NT2/D1 (cell line): Measurements from ENCODE around the gene NUBP2.

Experiments
- DNase-seq: peaks from one replicate; pipeline ENCODE4 v3.0.0-alpha.2; 2011; ENCODE audit warnings: low read depth, low spot score
- H3K27me3 ChIP-seq: 2 replicates; pipeline ENCODE4 v1.6.0; 2011; ENCODE audit warnings: mild to moderate bottlenecking; ENCODE audit not compliant: insufficient read length, insufficient read depth
- H3K36me3 ChIP-seq: 2 replicates; pipeline ENCODE4 v1.6.1; 2011; ENCODE audit warnings: mild to moderate bottlenecking, low read length, mixed read lengths; ENCODE audit not compliant: insufficient read depth, insufficient read length
- H3K4me1 ChIP-seq: 2 replicates; pipeline ENCODE4 v1.5.1; 2011; ENCODE audit not compliant: insufficient read depth, insufficient read length
- H3K4me3 ChIP-seq: 2 replicates; pipeline ENCODE4 v1.5.1; 2011; ENCODE audit warnings: low read depth; ENCODE audit not compliant: insufficient read length
- H3K9ac ChIP-seq: 2 replicates; pipeline ENCODE4 v1.6.0; 2011; ENCODE audit warnings: low read depth; ENCODE audit not compliant: insufficient read length
- H3K9me3 ChIP-seq: 2 replicates; pipeline ENCODE4 v1.5.1; 2011; ENCODE audit warnings: mild to moderate bottlenecking, low read length; ENCODE audit not compliant: insufficient read depth
- SUZ12 ChIP-seq: IDR thresholded peaks from 2 replicates; pipeline ENCODE4 v1.6.1; 2011; ENCODE audit not compliant: insufficient read length, insufficient read depth; ENCODE audit errors: extremely low read depth
- YY1 ChIP-seq: IDR thresholded peaks from 2 replicates; pipeline ENCODE4 v1.6.1; 2011; ENCODE audit not compliant: insufficient read length, insufficient read depth
- ZNF274 ChIP-seq: IDR thresholded peaks from 2 replicates; pipeline ENCODE4 v1.6.1; 2011; ENCODE audit warnings: mild to moderate bottlenecking, low read depth, low read length

NUBP2 gene

DNA sequence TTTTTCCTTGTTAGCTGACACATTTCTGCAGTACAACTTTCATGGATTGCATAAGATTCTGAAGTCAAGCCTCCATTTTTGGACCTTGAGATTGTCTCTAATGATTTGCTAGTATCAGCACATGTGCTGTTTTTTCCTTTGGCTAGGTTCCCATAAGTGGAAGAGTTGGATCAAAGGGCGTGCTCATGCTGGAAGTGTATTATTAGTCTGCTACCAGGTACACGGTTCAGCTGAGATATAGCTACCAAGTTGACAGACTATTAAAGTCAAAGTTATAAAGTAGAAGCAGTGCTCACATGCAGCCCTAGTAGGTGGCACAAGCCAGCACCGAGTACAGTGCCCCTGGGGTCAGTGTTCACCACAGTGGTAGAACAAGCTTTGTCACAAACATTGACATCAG, 47.5 kb downstream of the NUBP2 start:
- Histone ChIP-seq H3K36me3 (peaks cover 17% of the 10 kb centered on the region), H3K4me1 (peaks cover 2% of the 10 kb centered on the region), H3K9ac (no peak overlapping the region), H3K9me3 (no peaks in the 10 kb centered on the region), H3K4me3 (no peak overlapping the region), H3K27me3 (peaks cover 6% of the 10 kb centered on the region)
- DNase-seq = no peak
- TF ChIP-seq SUZ12 (no peak), YY1 (no peak), ZNF274 (no peak)

DNA sequence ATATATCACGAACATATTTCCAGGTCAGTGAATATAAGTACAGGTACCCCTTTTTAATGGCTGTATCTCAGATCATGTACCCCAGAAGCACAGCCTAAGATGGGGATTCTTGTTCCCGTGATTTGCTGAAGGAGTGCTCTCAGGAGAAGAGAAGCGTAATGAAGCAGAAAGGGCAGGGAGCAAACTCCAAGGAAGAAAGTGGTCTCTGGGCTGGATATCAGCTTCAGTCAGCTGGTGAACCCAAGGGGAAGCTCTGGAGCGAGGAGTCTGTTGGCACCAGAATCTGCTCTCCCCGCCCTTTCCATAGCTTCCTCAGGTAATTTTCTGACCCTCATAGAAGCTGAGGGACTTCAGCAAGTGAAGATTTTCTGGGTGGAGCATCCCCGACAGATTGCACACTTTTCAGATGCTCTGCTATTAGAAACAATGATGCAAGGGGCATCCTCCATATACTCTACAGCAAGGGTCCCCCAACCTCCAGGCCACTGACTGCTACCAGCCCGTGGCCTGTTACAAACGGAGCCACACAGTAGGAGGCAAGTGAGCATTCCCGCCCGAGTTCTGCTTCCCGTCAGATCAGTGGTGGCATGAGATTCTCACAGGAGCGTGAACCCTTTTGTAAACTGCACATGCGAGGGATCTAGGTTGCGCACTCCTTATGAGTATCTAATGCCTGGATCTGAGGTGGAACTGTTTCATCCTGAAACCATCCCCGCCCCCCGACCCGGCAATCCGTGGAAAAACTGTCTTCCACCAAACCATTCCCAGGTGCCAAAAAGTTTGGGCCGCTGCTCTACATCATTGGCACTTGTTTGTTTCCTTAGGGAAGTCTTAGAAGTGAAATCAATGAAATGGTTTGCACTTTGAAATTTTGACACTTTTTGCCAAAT, 48.7 kb downstream of the NUBP2 start:
- H3K9me3 ChIP-seq = no peaks in the 10 kb centered on the region
- H3K27me3 ChIP-seq = no peaks in the 10 kb centered on the region
- H3K4me1 ChIP-seq = peaks cover 2% of the 10 kb centered on the region
- no peak overlapping the region for H3K9ac ChIP-seq
- H3K36me3 ChIP-seq = peaks cover 17% of the 10 kb centered on the region
- TF ChIP-seq YY1 (no peak), SUZ12 (no peak), ZNF274 (no peak)
- H3K4me3 ChIP-seq = no peak overlapping the region
- no peak for DNase-seq

DNA sequence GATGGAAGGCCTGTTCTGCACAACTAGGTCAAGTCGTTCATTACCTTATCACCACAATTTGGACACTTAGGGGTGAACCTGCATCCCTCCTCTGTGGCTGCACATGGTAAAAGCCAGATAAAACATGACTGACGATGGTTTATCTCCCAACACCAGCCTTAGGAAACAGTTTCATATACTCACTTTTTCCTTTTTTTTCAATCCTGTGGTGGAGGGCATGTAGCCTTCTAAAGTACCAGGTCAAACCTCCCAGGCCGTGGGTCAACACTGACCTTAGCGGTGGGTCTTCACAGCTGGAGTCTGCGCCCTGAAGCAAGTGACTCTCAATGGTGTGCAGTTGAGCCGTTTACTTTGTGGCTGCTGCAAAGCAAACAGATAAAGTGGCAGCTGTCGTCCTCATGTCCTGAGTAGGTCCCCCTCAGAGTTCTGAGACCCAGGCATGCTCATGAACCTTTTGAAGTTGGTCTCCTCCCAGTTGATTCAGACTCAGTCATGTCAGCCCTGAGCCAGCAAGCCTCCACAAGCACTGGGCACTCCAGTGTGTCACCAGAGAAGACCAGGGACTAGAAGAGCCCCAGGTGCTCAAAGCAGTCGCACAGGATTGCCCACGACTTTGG, 50.2 kb downstream of the NUBP2 start:
- Histone ChIP-seq H3K36me3 (peaks cover 17% of the 10 kb centered on the region), H3K4me1 (peaks cover 2% of the 10 kb centered on the region), H3K9ac (no peak overlapping the region), H3K4me3 (no peak overlapping the region), H3K9me3 (no peaks in the 10 kb centered on the region), H3K27me3 (no peaks in the 10 kb centered on the region)
- TF ChIP-seq YY1 = no peak
- TF ChIP-seq ZNF274 = no peak
- TF ChIP-seq SUZ12 = no peak
- no peak for DNase-seq

DNA sequence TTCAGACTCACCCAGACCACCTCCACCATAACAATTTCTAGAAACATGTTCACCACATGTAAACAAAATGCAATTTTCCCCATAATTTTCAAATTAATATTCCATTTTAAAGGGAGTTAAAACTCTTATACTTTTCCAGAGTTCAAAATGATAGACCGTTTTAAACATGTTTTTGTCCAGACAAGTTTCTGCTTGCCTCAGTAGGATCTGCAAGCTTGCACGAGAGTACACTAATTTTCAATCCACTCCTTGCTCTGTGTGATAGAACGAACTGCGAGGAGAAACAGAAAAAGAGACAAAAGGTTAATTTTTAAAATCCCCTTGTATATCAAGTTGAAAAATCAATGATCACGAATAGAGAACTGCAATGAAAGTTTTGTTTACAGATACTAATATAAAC, 51.3 kb downstream of the NUBP2 start:
- no peak overlapping the region for H3K4me3 ChIP-seq
- H3K27me3 ChIP-seq = no peaks in the 10 kb centered on the region
- H3K4me1 ChIP-seq = no peaks in the 10 kb centered on the region
- no peak for DNase-seq
- TF ChIP-seq SUZ12 = no peak
- no peak for TF ChIP-seq ZNF274
- no peak for TF ChIP-seq YY1
- H3K9me3 ChIP-seq = no peaks in the 10 kb centered on the region
- no peak overlapping the region for H3K9ac ChIP-seq
- peaks cover 11% of the 10 kb centered on the region for H3K36me3 ChIP-seq
